K562 (cell line): Measurements from ENCODE around the gene SLC7A14. TPM values are rescaled to one million over a fixed set of nuclear protein-coding genes. Genes with fewer than 3 reads are reported as not detected.

Source experiments
- ZBTB40 ChIP-seq, 2 experiments: fragments of 450-650 bp in 1 of 2; sonication (generic) in 1 of 2; formaldehyde crosslinking in 1 of 2; IDR thresholded peaks; 2 replicates each; pipeline versions ENCODE4 v1.7.1 to v1.9.0; 2016 to 2022; ENCODE audit warnings: inconsistent platforms in 1 of 2, mild to moderate bottlenecking in 1 of 2, missing genetic modification reagents in 1 of 2
- polyA plus RNA-seq, 8 experiments: library from polyadenylated mRNA; depleted of rRNA in 4 of 8; stranded (reverse) in 5 of 8; unstranded in 3 of 8; fragments of >200 nt; fragmentation: Nextera tagmentation in 2 of 8; fragmentation: Illumina TruSeq in 1 of 8; extraction: Ambion mirVana in 2 of 8; extraction: Trizol in 1 of 8; gene quantifications; 2 replicates each; pipeline versions ENCODE4 v1.2.1 to v1.2.3, GENCODE V29; 2011 to 2014; ENCODE audit warnings: inconsistent platforms in 1 of 8, missing spikeins in 1 of 8
- total RNA-seq, 7 experiments: library from RNA; depleted of rRNA in 6 of 7; stranded (reverse); fragments of >200 nt in 6 of 7; fragmentation: Illumina TruSeq in 2 of 7; extraction: Trizol in 2 of 7; gene quantifications; 2 replicates each; pipeline versions ENCODE4 v1.2.1 to v1.2.3, GENCODE V29; 2011 to 2021; ENCODE audit warnings: low replicate concordance in 1 of 7

SLC7A14 gene
- total and polyA plus RNA-seq, 9 of the 15 experiments (the other 6 are each of a cell fraction or from before 2014, with no cell fraction given), result not detected

GRCh38 chr3:170417090-170417489, 168.8 kb downstream of the SLC7A14 start (continued):
- TF ChIP-seq ZBTB40 (IDR thresholded peaks at IDR 0.05) (no peak), ZBTB40 (CRISPR knock-in tag; IDR thresholded peaks at IDR 0.05) (no peak)
